ENCODE measurements around the gene FASTKD1.

The FASTKD1 gene

GRCh38 chr2:169495310-169495928, 78.2 kb downstream of the FASTKD1 start:
- DNase-seq: no peak

- DNase-seq: no peak
Observed at GRCh38 chr2:169493360-169493759, 80.3 kb downstream of the FASTKD1 start.

- no peak for DNase-seq
Observed at GRCh38 chr2:169491378-169491777, 82.3 kb downstream of the FASTKD1 start.

- no peak for DNase-seq
Observed at GRCh38 chr2:169490834-169491233, 82.8 kb downstream of the FASTKD1 start.

- DNase-seq: no peak
Observed at GRCh38 chr2:169486487-169486886, 87.2 kb downstream of the FASTKD1 start.

GRCh38 chr2:169485650-169486138, 88.0 kb downstream of the FASTKD1 start:
- no peak for DNase-seq

- no peak for DNase-seq
Observed at GRCh38 chr2:169480079-169480465, 93.6 kb downstream of the FASTKD1 start.
